Mucosa of gallbladder (tissue), 1 donor: ENCODE data around the gene NRAP. TPM values are rescaled to one million over a fixed set of nuclear protein-coding genes. Genes with fewer than 3 reads are reported as not detected.

Source experiments
- DNase-seq: peaks from one replicate; pipeline ENCODE4 v3.0.0-alpha.2; 2020; ENCODE audit warnings: low spot score
- total RNA-seq: library from RNA; stranded (reverse); gene quantifications from one replicate; pipeline ENCODE4 v1.2.1, GENCODE V29; 2021
- donor health status: DM: no; HTN: no; CAD: no.

NRAP gene, protein sequence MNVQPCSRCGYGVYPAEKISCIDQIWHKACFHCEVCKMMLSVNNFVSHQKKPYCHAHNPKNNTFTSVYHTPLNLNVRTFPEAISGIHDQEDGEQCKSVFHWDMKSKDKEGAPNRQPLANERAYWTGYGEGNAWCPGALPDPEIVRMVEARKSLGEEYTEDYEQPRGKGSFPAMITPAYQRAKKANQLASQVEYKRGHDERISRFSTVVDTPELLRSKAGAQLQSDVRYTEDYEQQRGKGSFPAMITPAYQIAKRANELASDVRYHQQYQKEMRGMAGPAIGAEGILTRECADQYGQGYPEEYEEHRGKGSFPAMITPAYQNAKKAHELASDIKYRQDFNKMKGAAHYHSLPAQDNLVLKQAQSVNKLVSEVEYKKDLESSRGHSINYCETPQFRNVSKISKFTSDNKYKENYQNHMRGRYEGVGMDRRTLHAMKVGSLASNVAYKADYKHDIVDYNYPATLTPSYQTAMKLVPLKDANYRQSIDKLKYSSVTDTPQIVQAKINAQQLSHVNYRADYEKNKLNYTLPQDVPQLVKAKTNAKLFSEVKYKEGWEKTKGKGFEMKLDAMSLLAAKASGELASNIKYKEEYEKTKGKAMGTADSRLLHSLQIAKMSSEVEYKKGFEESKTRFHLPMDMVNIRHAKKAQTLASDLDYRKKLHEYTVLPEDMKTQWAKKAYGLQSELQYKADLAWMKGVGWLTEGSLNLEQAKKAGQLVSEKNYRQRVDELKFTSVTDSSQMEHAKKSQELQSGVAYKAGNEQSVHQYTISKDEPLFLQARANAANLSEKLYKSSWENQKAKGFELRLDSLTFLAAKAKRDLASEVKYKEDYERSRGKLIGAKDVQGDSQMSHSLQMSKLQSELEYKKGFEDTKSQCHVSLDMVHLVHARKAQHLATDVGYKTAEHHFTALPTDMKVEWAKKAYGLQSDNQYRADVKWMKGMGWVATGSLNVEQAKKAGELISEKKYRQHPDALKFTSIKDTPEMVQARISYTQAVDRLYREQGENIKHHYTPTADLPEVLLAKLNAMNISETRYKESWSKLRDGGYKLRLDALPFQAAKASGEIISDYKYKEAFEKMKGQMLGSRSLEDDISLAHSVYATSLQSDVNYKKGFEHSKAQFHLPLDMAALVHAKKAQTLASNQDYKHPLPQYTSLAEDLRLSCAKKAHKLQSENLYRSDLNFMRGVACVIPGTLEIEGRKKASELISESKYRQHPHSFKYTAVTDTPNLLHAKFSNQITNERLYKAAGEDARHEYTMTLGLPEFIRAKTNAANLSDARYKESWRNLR (N-terminal part only)
- not detected for total RNA-seq

- DNase-seq: no peak
Measured at GRCh38 chr10:113663908-113664307, at the start of gene NRAP. Gene NRAP, minus strand, starts transcription at chr10:113664041. Its CDS starts 159 bp downstream, at chr10:113663882.

GRCh38 chr10:113713640-113713982 is 49.8 kb upstream of the NRAP start:
- DNase-seq: no peak

DNA sequence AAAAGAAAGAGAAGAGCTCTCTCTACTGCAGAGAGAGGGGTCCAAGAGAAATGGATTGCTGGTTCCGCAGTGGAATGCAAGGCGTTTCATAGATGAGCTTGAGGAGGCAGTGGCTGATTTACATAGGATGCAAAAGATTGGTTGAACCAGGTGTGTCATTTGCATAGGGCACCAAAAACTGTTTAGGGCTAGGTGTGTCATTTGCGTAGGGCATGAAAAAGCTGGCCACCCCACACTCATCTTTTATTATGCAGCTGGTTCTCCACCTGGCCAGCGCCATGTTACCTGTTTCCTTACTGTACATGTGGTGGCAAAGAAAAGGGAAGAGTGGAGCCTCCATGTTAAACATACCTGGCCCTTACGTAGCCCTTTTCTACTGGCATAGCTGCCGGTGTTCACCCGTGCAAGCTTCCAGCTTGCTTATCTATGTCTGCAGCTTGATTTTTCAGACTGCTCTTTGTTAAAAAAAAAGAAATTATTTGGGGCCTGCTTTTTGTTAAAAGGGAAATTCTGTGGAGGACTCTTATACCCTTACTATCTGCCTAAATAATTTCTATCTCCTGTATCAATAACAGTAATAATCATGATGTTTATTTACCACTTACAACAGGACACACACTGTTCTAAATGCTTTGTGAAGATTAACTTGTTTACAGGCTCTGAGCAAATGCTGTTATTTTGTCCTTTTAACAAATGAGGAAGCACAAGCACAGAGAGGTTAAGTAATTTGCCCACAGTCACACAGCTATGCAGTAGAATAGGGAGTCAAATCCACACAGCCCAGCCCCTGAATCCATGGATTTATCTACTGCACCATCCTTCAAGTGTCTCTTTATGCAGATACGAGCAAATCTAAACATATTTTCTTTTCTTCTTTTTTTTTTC is 49.2 kb upstream of the NRAP start:
- no peak for DNase-seq

GRCh38 chr10:113712024-113712423 is 48.2 kb upstream of the NRAP start:
- DNase-seq: no peak

DNA sequence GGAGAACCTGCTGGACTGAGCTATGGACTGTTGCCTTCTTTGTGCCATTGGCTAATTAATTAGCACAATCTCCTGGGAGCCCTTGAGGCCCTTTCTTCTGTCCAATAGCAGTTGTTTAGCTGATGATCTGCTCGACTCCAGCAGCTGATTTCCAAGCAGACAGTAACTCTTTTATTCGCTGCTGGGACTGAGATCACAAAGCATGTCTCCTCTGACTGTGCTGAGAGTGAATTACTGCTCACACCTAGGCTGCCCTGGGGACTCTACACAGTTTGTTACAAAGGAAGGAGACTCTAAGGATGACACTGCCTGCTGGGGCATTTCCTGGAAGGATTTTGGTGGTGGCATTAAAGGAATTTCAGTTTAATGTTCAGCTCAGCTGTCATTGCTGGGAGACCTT is 47.3 kb upstream of the NRAP start:
- no peak for DNase-seq

DNA sequence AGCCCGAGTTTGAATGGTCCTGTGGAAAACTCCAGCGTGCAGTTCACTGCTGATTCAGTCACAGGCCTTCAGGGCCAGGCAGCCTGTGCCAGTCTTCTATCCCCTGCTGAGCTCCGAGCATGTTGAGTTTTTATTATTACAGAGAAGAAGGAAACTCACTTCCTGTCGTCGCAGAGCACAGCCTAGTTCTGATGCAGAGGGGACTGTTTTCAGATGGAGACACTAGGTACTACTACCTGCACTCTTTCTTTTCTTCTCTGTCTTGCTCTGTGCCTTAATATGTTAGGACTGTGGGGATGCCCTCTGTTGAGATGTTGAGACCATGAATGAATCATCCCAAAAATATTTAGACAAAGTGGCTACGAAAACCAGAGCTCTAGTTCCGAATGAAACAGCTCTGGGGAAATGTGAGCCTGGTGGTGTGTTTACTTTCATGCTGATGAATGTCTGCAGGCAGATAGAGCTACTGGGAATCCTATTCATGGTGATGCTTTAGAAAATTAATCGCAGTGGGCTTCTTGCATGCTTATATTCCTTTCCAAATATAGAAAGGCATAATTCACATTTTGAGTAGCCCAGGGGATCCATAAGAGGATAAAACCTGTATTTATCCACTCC is 45.5 kb upstream of the NRAP start:
- DNase-seq: no peak

DNA sequence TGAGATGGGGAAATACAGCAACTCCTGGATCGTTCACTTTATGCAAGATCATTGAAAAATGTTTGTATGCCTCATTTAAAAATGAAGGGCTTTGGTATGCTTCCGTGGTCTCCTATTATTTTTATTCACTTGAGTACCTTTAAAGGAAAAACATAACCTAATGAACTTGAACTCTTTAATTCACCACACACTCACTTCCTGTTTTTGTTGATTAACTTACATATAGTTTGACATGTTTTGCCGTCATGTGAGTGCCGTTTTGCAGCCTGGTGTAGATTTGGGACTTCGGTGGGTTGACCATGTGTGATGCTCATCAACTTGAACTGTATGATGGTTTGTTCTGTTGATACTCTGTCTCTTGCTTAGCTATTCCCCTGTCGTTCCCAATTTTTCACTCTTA is 44.8 kb upstream of the NRAP start:
- no peak for DNase-seq

DNA sequence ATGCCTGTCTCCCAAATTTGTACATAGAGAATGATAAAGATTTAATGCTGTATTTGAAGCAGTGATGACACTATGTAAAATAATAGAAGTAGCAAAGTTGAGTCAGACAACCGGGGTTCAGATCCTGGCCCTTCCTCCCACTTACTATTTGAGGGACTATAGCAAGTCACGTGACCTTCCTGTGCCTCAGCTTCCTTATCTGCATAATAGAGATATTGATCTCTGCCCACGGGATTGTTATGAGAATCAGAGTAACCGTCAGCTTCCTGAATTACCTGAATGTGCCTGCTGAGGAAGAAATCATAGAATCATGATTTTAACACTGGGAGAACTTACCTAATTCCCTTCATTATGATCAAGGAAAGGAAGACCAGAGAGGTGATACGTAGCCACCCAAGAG is 42.8 kb upstream of the NRAP start:
- DNase-seq: no peak

DNA sequence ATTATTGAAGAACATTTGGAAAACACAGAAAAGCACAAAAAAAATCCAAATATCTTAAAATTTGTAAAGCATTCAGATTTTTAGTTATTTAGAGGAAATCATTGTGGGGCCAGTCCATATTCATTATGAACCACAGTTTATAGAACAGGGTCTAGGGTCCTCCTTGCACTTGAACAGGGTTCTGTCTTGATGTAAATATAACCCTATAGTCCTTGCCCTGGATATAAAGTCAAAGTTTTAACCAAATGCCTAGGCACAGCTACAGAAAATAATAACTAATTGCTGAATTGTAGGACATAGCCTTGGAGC is 41.5 kb upstream of the NRAP start:
- no peak for DNase-seq

DNA sequence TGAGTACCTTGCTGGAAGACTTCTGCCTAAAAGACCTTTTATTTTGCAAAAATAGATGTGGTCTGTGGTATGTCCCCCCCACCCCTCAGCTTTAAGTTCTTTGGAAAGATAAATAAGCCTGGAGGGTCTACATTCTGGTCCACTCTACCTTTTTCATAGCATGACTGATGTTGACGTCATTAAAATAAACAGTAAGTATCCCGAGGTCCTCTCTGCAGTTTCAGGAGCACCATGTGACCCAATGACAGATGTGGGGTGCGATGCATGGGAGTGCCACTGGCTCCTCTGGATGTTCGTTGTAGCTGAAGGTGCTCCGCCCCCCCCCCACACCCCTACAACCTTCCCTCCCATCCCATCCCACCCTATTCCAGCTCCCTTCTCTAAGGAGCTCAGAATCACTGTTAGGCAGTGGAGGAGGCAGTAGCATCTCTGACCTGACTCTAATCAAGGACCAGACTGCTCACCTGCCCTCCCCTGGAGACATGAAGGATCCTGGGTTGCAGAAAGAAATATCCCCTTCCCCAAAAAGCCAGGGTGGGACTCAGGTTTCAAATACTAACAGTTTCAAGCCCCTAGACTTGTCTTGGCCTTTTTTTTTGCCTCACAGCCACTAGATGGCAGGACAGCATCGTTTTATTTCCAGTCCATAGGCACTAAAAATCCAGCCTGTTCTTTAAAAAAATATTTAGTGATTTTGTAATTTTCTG is 40.9 kb upstream of the NRAP start:
- DNase-seq: no peak

- DNase-seq: no peak
Measured at GRCh38 chr10:113697595-113697994, 33.8 kb upstream of the NRAP start.

DNA sequence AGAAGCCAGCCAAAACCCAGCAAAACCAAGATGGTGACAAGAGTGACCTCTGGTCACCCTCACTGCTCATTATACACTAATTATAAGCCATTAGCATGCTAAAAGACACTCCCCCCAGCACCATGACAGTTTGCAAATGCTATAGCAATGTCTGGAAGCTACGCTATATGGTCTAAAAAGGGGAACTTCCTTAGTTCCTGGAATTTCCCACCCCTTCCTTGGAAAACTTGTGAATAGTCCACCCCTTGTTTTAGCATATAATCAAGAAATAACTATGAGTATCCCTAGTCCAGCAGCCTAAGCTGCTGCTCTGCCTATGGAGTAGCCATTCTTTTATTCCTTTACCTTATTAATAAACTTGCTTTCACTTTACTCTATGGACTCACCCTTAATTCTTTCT is 31.9 kb upstream of the NRAP start:
- DNase-seq: no peak

DNA sequence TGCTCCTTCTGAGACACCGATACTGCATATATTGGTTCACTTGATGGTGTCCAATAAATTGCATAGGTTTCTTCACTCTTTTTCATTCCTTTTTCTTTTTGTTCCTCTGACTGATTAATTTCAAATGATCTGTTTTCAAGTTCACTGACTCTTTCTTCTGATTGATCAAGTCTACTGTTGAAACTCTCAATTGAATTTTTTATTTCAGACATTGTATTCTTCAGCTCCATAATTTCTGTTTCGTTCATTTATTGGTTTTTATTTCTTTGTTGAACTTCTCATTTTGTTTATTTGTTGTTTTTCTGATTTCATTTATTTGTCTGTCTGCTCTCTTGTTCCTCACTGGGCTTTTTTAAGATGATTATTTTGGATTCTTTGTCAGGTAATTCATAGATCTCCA is 29.5 kb upstream of the NRAP start:
- no peak for DNase-seq

- no peak for DNase-seq
Measured at GRCh38 chr10:113692271-113692670, 28.4 kb upstream of the NRAP start.

DNA sequence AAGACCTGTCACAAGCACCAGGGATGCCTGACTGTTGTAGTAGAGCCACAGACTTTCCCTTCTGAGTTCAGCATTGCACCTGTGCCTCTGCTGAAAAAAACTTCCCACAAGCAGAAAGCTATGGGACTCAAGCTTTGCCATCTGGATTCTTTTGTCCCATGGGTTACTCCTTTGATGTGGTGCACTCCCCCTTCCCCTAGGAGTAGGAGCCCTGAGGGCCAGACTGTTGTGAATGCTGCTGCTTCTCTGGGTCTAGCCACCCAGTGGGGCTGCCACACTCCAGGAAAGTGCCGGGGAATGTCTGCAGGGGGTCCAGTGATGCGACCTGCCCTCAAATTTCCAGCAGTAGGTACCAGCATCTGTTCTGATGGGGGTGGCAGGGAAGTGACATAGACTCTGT is 27.5 kb upstream of the NRAP start:
- no peak for DNase-seq

DNA sequence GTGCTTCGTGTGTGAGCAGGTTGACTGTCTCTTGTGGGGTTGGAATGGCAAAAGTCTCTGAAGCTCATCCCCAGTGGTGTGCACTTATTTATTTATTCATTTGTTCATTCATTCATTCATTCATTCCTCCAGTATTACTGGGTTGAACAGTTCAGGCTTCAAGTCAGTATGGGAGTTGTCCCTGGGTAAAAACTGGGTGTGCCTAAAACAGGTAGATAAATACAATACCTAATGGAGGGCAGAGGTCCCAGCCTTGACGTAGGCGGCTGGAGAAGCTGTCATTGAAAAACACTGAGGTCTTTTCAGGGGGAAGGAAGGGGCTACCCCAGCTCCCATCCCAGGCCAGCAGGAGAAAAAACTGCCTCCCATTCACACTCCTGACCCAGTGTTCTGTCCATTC is 26.9 kb upstream of the NRAP start:
- DNase-seq: no peak

GRCh38 chr10:113689574-113689973 is 25.7 kb upstream of the NRAP start:
- DNase-seq: no peak

DNA sequence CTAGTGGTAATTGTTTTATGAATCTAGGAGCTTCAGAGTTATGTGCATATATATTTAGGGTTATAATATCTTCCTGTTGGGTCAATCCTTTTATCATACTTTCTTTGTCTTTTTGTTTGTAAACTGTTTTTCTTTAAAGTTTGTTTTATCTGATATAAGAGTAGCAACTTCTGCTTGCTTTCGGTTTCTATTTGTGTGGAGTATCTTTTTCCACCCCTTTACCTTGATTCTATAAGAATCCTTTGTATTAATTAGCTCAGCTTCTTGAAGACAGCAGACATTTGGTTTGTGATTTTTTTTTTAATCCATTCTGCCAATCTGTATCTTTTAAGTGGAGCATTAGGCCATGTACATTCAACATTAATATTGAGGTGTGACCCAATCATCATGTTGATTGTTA is 25.2 kb upstream of the NRAP start:
- no peak for DNase-seq

- no peak for DNase-seq
Measured at GRCh38 chr10:113687037-113687436, 23.2 kb upstream of the NRAP start.

DNA sequence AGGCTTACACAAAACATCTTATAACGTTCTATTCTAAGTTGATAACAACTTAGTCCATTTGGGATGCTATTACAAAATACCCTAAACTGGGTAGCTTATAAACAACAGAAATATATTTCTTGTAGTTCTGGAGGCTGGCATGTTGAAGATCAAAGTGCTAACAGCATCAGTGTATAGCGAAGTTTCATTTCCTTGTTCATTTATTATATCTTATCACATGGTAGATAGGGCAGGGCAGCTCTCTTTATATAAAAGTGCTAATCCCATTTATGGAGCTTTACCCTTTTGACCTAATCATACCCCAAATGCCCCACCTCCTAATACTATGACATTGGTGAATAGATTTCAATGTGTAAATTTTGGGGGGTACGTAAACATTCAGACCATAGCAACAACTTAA is 22.2 kb upstream of the NRAP start:
- no peak for DNase-seq
